HFFc6 (cell line): ENCODE measurements around the gene GALNTL6. TPM values are rescaled to one million over a fixed set of nuclear protein-coding genes. Genes with fewer than 3 reads are reported as not detected.

Experiments
- DNase-seq: peaks from one replicate; pipeline ENCODE4 v3.0.0-alpha.2; 2018
- H3K27ac Mint-ChIP-seq: 2 replicates; pipeline ENCODE4 v1.8.0; 2020; ENCODE audit warnings: mild to moderate bottlenecking, mixed read lengths
- H3K27me3 Mint-ChIP-seq: 2 replicates; pipeline ENCODE4 v1.8.0; 2021; ENCODE audit warnings: mild to moderate bottlenecking, moderate library complexity, mixed read lengths; ENCODE audit not compliant: insufficient read depth
- H3K36me3 Mint-ChIP-seq: 2 replicates; pipeline ENCODE4 v1.8.0; 2021; ENCODE audit warnings: low read depth, mixed read lengths
- H3K4me1 Mint-ChIP-seq: 2 replicates; pipeline ENCODE4 v1.8.0; 2020; ENCODE audit warnings: low read depth, mixed read lengths
- H3K4me3 Mint-ChIP-seq: 2 replicates; pipeline ENCODE4 v1.8.0; 2020; ENCODE audit warnings: mild to moderate bottlenecking, moderate library complexity, mixed read lengths
- H3K9me3 Mint-ChIP-seq: 2 replicates; pipeline ENCODE4 v1.8.0; 2020; ENCODE audit warnings: mild to moderate bottlenecking, mixed read lengths
- CTCF ChIP-seq: fragments of 200-600 bp; sonication (generic); IDR thresholded peaks from 2 replicates; pipeline ENCODE4 v1.5.0; 2021; ENCODE audit warnings: antibody characterized with exemption, mild to moderate bottlenecking
- total RNA-seq, 6 experiments: library from RNA; stranded (reverse); fragmentation: NEBNext Ultra II Directional; extraction: Animal tissue kit (Norgen Biotek cat#: 25700); gene quantifications; 2 replicates in 1 of 6; 3 replicates in 5 of 6; pipeline ENCODE4 v1.2.3, GENCODE V29; 2021

The GALNTL6 gene
- total RNA-seq, 6 experiments from 2014 or later = 0.07 TPM; not detected in 5

GRCh38 chr4:173012608-173013007, 1199.4 kb downstream of the GALNTL6 start:
- Mint-ChIP-seq H3K9me3 (no peaks in the 10 kb centered on the region), H3K27ac (no peak overlapping the region), H3K36me3 (no peaks in the 10 kb centered on the region), H3K4me1 (peaks cover 12% of the 10 kb centered on the region), H3K27me3 (peaks cover 6% of the 10 kb centered on the region; the same call in 1 of the 2 replicates), H3K4me3 (no peak overlapping the region)
- TF ChIP-seq CTCF = no peak
- DNase-seq = no peak

GRCh38 chr4:173013232-173013930, 1200.2 kb downstream of the GALNTL6 start:
- Mint-ChIP-seq H3K27me3 (peaks cover 4% of the 10 kb centered on the region; the same call in 1 of the 2 replicates), H3K36me3 (no peaks in the 10 kb centered on the region), H3K27ac (no peak overlapping the region), H3K9me3 (no peaks in the 10 kb centered on the region), H3K4me1 (peaks cover 12% of the 10 kb centered on the region), H3K4me3 (no peak overlapping the region)
- peak; percentile 88 for TF ChIP-seq CTCF
- peak; percentile 11 for DNase-seq

GRCh38 chr4:173014113-173014558, 1200.9 kb downstream of the GALNTL6 start:
- H3K27me3 Mint-ChIP-seq = peaks cover 3% of the 10 kb centered on the region; the same call in 1 of the 2 replicates
- no peaks in the 10 kb centered on the region for H3K36me3 Mint-ChIP-seq
- no peaks in the 10 kb centered on the region for H3K9me3 Mint-ChIP-seq
- DNase-seq = peak; percentile 37
- peaks cover 12% of the 10 kb centered on the region for H3K4me1 Mint-ChIP-seq
- no peak overlapping the region for H3K4me3 Mint-ChIP-seq
- H3K27ac Mint-ChIP-seq = no peak overlapping the region
- TF ChIP-seq CTCF = no peak

GRCh38 chr4:173014836-173015235, 1201.6 kb downstream of the GALNTL6 start:
- TF ChIP-seq CTCF = no peak
- no peak for DNase-seq
- H3K36me3 Mint-ChIP-seq = no peaks in the 10 kb centered on the region
- H3K27ac Mint-ChIP-seq = no peak overlapping the region
- H3K4me1 Mint-ChIP-seq = peaks cover 12% of the 10 kb centered on the region
- H3K27me3 Mint-ChIP-seq = peaks cover 4% of the 10 kb centered on the region; the same call in 1 of the 2 replicates
- no peaks in the 10 kb centered on the region for H3K9me3 Mint-ChIP-seq
- H3K4me3 Mint-ChIP-seq = no peak overlapping the region

GRCh38 chr4:173017802-173018201, 1204.6 kb downstream of the GALNTL6 start:
- peaks cover 6% of the 10 kb centered on the region; the same call in 1 of the 2 replicates for H3K27me3 Mint-ChIP-seq
- H3K4me3 Mint-ChIP-seq = no peak overlapping the region
- H3K4me1 Mint-ChIP-seq = peaks cover 12% of the 10 kb centered on the region
- DNase-seq = no peak
- H3K27ac Mint-ChIP-seq = no peak overlapping the region
- no peaks in the 10 kb centered on the region for H3K9me3 Mint-ChIP-seq
- H3K36me3 Mint-ChIP-seq = no peaks in the 10 kb centered on the region
- no peak for TF ChIP-seq CTCF
